HepG2 (cell line): ENCODE results near the gene ANKFY1. TPM values are rescaled to one million over a fixed set of nuclear protein-coding genes. Genes with fewer than 3 reads are reported as not detected.

Experiments
- AGO1 ChIP-seq: fragments of 200-400 bp; formaldehyde crosslinking; IDR thresholded peaks from 2 replicates; pipeline ENCODE4 v1.6.1; 2017; ENCODE audit warnings: mild to moderate bottlenecking, low read depth, low read length, moderate library complexity; ENCODE audit not compliant: poor library complexity, severe bottlenecking
- BRCA1 ChIP-seq: sonication (generic); formaldehyde crosslinking; IDR thresholded peaks from 2 replicates; pipeline ENCODE4 v1.4.0; 2020; ENCODE audit warnings: missing genetic modification reagents
- DZIP1 ChIP-seq: sonication (generic); formaldehyde crosslinking; IDR thresholded peaks from 2 replicates; pipeline ENCODE4 v1.5.0; 2020; ENCODE audit warnings: mild to moderate bottlenecking, missing genetic modification reagents
- HMG20B ChIP-seq: conservative IDR thresholded peaks from 2 replicates; pipeline ENCODE4 v1.6.1; 2016; ENCODE audit warnings: missing genetic modification reagents, missing compliant biosample characterization
- HNRNPL ChIP-seq: fragments of 200-400 bp; formaldehyde crosslinking; IDR thresholded peaks from 2 replicates; pipeline ENCODE4 v1.6.1; 2017; ENCODE audit warnings: mild to moderate bottlenecking, low read depth, low read length
- HNRNPLL ChIP-seq: fragments of 200-400 bp; formaldehyde crosslinking; IDR thresholded peaks from 2 replicates; pipeline ENCODE4 v1.6.1; 2017; ENCODE audit warnings: mild to moderate bottlenecking, low read depth, low read length; ENCODE audit not compliant: poor library complexity, severe bottlenecking
- HOXA5 ChIP-seq: sonication (generic); formaldehyde crosslinking; IDR thresholded peaks from 2 replicates; pipeline ENCODE4 v1.4.0; 2020; ENCODE audit warnings: missing genetic modification reagents
- MLLT10 ChIP-seq: sonication (generic); formaldehyde crosslinking; IDR thresholded peaks from 2 replicates; pipeline ENCODE4 v1.4.0; 2020; ENCODE audit warnings: missing genetic modification reagents
- NCOA5 ChIP-seq: sonication (generic); formaldehyde crosslinking; IDR thresholded peaks from 2 replicates; pipeline ENCODE4 v1.4.0; 2020; ENCODE audit warnings: missing genetic modification reagents
- NFYB ChIP-seq: sonication (generic); formaldehyde crosslinking; IDR thresholded peaks from 2 replicates; pipeline ENCODE4 v1.4.0; 2020; ENCODE audit warnings: missing genetic modification reagents
- PHF21A ChIP-seq: sonication (generic); formaldehyde crosslinking; IDR thresholded peaks from 2 replicates; pipeline ENCODE4 v1.5.0; 2020; ENCODE audit warnings: mild to moderate bottlenecking, missing genetic modification reagents
- SALL1 ChIP-seq: sonication (generic); formaldehyde crosslinking; IDR thresholded peaks from 2 replicates; pipeline ENCODE4 v1.8.0; 2022; ENCODE audit warnings: mild to moderate bottlenecking, missing genetic modification reagents
- SIN3A ChIP-seq: IDR thresholded peaks from 2 replicates; pipeline ENCODE4 v1.6.1; 2011; ENCODE audit warnings: low read depth, mild to moderate bottlenecking, control low read depth, low read length, borderline replicate concordance
- SP140L ChIP-seq: sonication (generic); formaldehyde crosslinking; IDR thresholded peaks from 2 replicates; pipeline ENCODE4 v1.4.0; 2020; ENCODE audit warnings: missing genetic modification reagents, borderline replicate concordance
- ZNF460 ChIP-seq: sonication (generic); formaldehyde crosslinking; IDR thresholded peaks from 2 replicates; pipeline ENCODE4 v1.5.1; 2020; ENCODE audit warnings: missing genetic modification reagents, mild to moderate bottlenecking, borderline replicate concordance
- ZNF567 ChIP-seq: sonication (generic); formaldehyde crosslinking; IDR thresholded peaks from 2 replicates; pipeline ENCODE4 v1.8.1; 2023; ENCODE audit warnings: mild to moderate bottlenecking, missing genetic modification reagents, borderline replicate concordance
- ZNF597 ChIP-seq: sonication (generic); formaldehyde crosslinking; IDR thresholded peaks from 2 replicates; pipeline ENCODE4 v1.5.0; 2020; ENCODE audit warnings: missing genetic modification reagents
- ZNF598 ChIP-seq: sonication (generic); formaldehyde crosslinking; IDR thresholded peaks from 2 replicates; pipeline ENCODE4 v1.5.1; 2020; ENCODE audit warnings: mild to moderate bottlenecking, missing genetic modification reagents, borderline replicate concordance
- ZNF772 ChIP-seq: sonication (generic); formaldehyde crosslinking; IDR thresholded peaks from 2 replicates; pipeline ENCODE4 v1.5.0; 2020; ENCODE audit warnings: mild to moderate bottlenecking, missing genetic modification reagents
- ZSCAN31 ChIP-seq: sonication (generic); formaldehyde crosslinking; IDR thresholded peaks from 2 replicates; pipeline ENCODE4 v1.5.0; 2020; ENCODE audit warnings: low read depth, mild to moderate bottlenecking, missing genetic modification reagents
- polyA plus RNA-seq, 8 experiments: library from polyadenylated mRNA; depleted of rRNA in 3 of 8; stranded (reverse) in 7 of 8; unstranded in 1 of 8; fragments of >200 nt; fragmentation: Illumina TruSeq in 4 of 8; extraction: Trizol in 4 of 8; gene quantifications; 2 replicates each; pipeline versions ENCODE4 v1.2.1 to v1.2.3, GENCODE V29; 2011 to 2016; ENCODE audit warnings: low read depth in 4 of 8, missing spikeins in 1 of 8, mixed read lengths in 1 of 8; ENCODE audit not compliant: insufficient read depth in 1 of 8
- total RNA-seq, 5 experiments: library from RNA; depleted of rRNA; stranded (reverse); fragments of >200 nt; fragmentation: Illumina TruSeq; extraction: Trizol; gene quantifications; 2 replicates each; pipeline ENCODE4 v1.2.3, GENCODE V29; 2016; ENCODE audit warnings: low read depth in 1 of 5
- TF ChIP-seq, protein P1 (sequence below): sonication (generic); formaldehyde crosslinking; IDR thresholded peaks from 2 replicates; pipeline ENCODE4 v1.5.0; 2020; ENCODE audit warnings: missing genetic modification reagents, mild to moderate bottlenecking, borderline replicate concordance
- TF ChIP-seq, protein P2 (sequence below): sonication (generic); formaldehyde crosslinking; IDR thresholded peaks from 2 replicates; pipeline ENCODE4 v1.4.0; 2020; ENCODE audit warnings: mild to moderate bottlenecking, missing genetic modification reagents
- TF ChIP-seq, protein P3 (sequence below), 2 experiments: fragments of 450-650 bp in 1 of 2; sonication (generic) in 1 of 2; formaldehyde crosslinking; IDR thresholded peaks; 2 replicates each; pipeline versions ENCODE4 v1.5.0 to v1.8.0; 2020 to 2022; ENCODE audit warnings: mild to moderate bottlenecking in 1 of 2, missing genetic modification reagents in 1 of 2

Gene ANKFY1
- total and polyA plus RNA-seq, 2 of the 13 experiments (the other 11 are each of a cell fraction or from before 2014, with no cell fraction given), result 11.9 to 16.8 TPM

DNA sequence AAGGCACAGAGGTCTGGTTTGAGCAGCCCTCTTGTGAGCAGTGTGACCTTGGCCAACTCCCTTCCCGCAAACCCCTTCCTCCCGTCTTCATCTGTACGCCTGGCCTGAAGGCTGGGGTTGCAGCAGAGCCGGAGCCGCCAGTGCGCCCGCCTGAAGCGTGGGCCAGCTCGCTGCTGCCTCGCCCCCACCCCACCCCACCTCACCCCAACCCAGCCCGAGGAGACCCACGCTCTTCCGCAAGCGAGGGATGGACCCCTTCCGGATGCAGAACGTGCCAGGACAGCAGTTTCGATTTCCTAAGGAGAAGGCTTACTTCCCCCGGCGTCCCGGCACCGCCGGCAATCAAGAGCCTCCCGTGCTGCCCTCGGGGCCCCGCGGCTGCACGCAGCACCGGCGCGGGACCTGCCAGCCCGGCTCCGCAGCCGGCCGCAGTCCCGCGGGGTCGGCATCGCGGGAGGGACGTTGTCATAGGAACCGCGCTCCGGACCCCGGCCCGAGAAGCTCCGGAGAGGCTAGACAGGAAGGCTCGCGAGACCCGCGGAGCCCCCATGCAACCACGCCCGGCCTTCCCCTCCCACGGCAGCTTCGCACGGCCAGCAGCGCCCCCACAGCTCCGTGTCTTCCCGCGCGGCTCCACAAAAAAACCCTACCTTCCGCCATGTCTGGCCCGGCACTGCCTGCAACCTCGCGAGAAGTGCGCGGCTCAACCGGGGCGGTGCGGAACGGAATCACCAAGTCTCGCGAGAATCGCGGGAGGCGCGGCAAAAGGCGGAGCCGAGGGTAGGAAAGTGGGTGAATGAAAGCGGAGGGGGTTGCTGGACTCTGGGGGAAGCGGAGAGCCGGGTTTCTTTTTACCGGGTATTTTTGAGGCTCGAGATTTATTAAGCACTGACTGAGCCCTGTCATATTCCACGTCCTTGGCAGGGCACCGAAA lies at the start of gene ANKFY1 (continued):
- TF ChIP-seq SIN3A (peak; percentile 88; the same call in 1 of the 2 replicates), PHF21A (CRISPR knock-in tag) (peak; percentile 51; the same call in 1 of the 2 replicates), ZNF598 (CRISPR knock-in tag) (no peak; the same call in 1 of the 2 replicates), ZNF460 (no peak), HOXA5 (CRISPR knock-in tag) (peak; percentile 67; the same call in 1 of the 2 replicates), HNRNPL (no peak), HMG20B (CRISPR knock-in tag) (no peak), AGO1 (peak; percentile 80), ZSCAN31 (CRISPR knock-in tag) (0 out of 2 replicates have a peak, but pooled peaks have one; percentile 32), NFYB (CRISPR knock-in tag) (no peak), ZNF772 (CRISPR knock-in tag) (0 out of 2 replicates have a peak, but pooled peaks have one; percentile 21), SP140L (CRISPR knock-in tag) (no peak), BRCA1 (CRISPR knock-in tag) (no peak; the same call in 1 of the 2 replicates), ZNF567 (no peak), HNRNPLL (peak; percentile 89), DZIP1 (CRISPR knock-in tag) (no peak), NCOA5 (no peak), SALL1 (CRISPR knock-in tag) (peak; percentile 55), MLLT10 (CRISPR knock-in tag) (no peak), ZNF597 (CRISPR knock-in tag) (no peak)
- TF ChIP-seq, protein P1, sequence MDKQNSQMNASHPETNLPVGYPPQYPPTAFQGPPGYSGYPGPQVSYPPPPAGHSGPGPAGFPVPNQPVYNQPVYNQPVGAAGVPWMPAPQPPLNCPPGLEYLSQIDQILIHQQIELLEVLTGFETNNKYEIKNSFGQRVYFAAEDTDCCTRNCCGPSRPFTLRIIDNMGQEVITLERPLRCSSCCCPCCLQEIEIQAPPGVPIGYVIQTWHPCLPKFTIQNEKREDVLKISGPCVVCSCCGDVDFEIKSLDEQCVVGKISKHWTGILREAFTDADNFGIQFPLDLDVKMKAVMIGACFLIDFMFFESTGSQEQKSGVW (CRISPR knock-in tag), result no peak
- TF ChIP-seq, protein P2, sequence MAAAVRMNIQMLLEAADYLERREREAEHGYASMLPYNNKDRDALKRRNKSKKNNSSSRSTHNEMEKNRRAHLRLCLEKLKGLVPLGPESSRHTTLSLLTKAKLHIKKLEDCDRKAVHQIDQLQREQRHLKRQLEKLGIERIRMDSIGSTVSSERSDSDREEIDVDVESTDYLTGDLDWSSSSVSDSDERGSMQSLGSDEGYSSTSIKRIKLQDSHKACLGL (CRISPR knock-in tag), result no peak; the same call in 1 of the 2 replicates
- TF ChIP-seq, protein P3, sequence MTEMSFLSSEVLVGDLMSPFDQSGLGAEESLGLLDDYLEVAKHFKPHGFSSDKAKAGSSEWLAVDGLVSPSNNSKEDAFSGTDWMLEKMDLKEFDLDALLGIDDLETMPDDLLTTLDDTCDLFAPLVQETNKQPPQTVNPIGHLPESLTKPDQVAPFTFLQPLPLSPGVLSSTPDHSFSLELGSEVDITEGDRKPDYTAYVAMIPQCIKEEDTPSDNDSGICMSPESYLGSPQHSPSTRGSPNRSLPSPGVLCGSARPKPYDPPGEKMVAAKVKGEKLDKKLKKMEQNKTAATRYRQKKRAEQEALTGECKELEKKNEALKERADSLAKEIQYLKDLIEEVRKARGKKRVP (CRISPR knock-in tag; IDR thresholded peaks at IDR 0.05), result peak in 1 of 2 experiments; percentile 41; a peak in 2 of 4 replicates
